Erythroblast (primary cell): ENCODE measurements around the gene TPO.

ENCODE experiments used
- GATA1 ChIP-seq: IDR thresholded peaks from 2 replicates; pipeline ENCODE4 v1.6.1; 2011; ENCODE audit warnings: low read depth, mild to moderate bottlenecking, control low read depth, low read length, moderate library complexity
- POLR2A ChIP-seq: IDR thresholded peaks from 2 replicates; pipeline ENCODE4 v1.6.1; 2011; ENCODE audit warnings: mild to moderate bottlenecking, low read length

DNA sequence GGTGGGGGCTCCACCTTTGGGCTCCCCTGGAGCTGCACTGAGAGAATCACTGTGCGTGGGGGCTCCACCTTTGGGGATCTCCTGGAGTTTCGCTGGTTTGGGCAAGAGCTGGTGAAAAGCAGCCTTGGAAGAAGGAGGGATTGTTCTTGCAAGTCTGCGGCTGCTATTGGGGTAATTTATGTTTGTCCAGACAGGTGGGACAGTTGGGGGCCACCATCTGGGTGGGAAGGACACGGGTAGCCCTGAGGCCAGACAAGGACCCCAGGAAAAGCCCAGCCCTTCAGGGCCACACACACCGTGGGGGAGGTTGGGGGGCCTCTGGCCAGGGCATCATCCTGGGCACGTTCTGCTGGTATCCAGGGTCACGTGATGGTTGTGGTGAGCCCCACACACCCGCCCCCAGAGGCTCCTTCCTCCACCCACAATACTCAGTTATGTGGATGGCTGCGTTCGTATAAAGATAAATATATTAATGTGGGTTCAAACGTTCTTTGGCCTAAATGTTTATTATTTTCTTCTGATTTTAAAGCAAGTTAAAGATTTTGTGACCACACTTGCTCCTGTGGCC is 47.7 kb downstream of the TPO start:
- TF ChIP-seq POLR2A (no peak), GATA1 (no peak)
